ENCODE results near the gene PPHLN1.
"Not testable (repeated sequence)": the region's sequence is repeated elsewhere in the genome, so short reads cannot be mapped to it uniquely, and the experiment has no call there.

Gene PPHLN1

GRCh38 chr12:42370013-42370412 is 44.0 kb downstream of the PPHLN1 start:
- DNase-seq (ENCODE audit: low read depth), result no peak

DNA sequence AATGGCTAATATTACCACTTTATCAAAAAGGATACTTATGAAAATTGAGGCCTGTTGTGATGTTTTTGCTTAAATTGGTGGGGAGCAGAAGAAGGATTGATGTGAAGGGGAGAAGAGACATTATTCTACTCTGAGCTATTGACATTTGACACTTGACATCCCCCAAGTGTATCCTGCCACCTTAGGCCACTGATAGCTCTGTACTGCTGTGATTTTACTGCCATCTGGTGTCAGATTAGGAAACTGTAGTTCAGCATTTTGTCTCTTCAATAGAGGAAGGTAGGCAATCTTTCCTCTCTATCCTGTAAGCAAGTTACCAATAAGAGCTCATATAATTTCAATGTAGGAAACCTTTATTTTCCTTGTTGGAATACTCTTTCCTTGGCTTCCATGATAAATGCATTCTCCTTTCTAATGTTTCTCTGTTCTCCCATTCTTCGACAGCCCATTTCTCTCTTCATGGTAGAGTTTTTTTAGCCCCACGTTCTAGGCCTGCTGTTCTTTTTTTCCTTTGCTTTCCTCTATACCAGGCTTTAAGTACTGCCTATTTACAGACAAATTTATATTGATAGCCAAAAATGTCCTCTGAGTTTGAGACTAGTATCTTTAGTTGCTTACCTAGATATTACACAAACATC is 46.3 kb downstream of the PPHLN1 start:
- no peak for DNase-seq (ENCODE audit: low read depth)

DNA sequence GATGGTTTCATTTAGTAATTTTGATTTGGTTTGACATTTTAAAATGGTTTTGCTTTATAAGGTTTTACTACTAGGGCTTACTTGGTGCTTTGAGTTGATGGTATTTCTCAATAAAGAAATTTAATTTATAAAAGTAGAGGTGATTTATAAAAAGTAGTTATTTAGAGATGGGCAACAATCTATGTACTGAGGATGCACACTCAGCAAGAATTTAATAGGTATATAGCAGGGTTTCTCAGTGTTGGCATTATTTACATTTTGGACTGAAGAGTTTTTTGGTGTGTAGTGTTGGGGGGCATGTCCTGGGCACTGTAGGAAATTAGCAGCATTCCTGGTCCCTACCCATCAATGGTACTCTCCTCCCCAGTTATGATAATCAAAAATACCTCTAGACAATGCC is 47.7 kb downstream of the PPHLN1 start:
- DNase-seq (ENCODE audit: low read depth), result no peak

GRCh38 chr12:42380733-42381132 is 54.8 kb downstream of the PPHLN1 start:
- DNase-seq (ENCODE audit: low read depth), result no peak

DNA sequence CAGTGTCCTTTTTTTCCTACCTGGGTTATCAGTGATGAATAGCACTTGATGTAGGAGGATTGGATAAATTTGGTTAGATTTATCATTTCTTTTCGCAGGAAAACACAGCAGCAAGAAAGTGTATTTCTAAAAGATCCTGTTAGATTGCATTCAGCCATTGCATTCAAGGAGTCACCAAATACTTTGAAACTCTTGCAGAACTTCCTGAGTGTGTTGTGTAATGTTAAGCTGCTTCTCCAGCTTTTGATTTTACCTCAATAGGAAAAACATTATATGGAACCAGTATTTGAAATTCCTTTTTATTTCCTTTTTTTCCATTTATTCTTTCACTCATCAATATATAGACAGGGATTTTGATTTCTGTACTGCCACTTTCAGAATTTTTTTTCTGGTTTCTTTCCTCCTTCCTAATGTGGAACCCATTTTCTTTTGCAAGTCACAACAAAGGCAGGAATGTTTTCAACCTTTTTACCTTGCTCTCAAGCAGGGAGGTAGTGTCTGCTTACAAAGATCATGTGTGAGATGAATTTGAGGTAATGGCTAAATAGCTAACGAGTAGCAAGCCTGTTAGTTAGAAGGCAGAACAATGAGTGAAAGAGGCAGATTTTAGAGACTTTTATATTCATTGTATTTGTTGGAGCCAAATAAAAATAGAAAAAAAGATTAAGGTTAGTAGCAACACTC is 56.2 kb downstream of the PPHLN1 start:
- DNase-seq (ENCODE audit: low read depth), result no peak

DNA sequence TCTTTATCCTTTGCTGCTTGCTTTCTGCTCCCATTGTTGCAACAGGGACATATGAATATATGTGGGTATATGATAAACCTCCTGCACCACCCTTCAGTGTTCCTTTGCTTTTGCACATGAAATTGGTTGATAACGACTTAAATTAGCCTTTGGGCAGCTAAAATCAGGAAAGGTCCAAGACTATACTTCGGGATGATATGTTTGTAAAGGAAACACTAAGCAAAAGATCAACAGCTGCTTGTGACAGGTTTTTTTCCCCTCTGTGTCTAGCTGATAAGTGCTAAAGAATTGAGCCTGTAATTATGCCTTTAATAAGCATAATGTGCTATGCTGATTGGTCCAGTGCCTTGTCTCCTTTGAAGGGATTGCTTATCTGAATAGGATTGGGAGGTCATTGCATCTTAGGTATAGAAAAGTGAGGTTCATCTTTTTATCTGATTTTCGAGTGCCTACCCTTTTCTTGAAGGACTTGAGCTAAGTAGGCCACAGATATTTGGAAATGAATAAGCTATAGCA is 59.4 kb downstream of the PPHLN1 start:
- no peak for DNase-seq (ENCODE audit: low read depth)

DNA sequence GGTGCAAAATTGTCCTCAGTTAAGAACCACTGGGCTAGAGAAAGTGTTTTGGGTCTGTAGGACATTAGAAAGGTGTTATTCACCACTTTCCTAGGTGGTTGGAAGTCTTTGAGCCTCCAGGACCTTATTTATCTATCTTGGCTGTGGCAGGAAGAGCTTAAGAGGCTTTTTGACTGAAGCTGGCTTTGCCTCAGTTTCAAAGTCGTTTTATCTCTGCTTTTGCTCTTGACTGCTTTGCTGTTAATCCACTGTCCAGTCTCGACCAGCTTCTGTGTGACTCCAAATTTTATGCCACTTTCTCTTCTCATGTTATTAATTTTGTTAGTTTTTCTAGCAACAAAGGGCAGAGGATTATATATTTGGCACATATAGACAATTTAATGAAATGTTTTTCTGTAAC is 60.3 kb downstream of the PPHLN1 start:
- no peak for DNase-seq (ENCODE audit: low read depth)

DNA sequence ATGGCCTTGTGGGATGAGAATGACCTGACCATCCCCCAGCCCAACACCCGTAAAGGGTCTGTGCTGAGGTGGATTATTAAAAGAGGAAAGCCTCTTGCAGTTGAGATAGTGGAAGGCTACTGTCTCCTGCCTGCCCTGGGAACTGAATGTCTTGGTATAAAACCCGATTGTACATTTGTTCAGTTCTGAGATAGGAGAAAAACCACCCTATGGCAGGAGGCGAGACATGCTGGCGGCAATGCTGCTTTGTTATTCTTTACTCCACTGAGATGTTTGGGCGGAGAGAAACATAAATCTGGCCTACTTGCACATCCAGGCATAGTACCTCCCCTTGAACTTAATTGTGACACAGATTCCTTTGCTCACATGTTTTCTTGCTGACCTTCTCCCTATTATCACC is 62.1 kb downstream of the PPHLN1 start:
- not testable (repeated sequence) for DNase-seq (ENCODE audit: low read depth)

GRCh38 chr12:42394429-42394828 is 68.5 kb downstream of the PPHLN1 start:
- DNase-seq (ENCODE audit: low read depth), result no peak

DNA sequence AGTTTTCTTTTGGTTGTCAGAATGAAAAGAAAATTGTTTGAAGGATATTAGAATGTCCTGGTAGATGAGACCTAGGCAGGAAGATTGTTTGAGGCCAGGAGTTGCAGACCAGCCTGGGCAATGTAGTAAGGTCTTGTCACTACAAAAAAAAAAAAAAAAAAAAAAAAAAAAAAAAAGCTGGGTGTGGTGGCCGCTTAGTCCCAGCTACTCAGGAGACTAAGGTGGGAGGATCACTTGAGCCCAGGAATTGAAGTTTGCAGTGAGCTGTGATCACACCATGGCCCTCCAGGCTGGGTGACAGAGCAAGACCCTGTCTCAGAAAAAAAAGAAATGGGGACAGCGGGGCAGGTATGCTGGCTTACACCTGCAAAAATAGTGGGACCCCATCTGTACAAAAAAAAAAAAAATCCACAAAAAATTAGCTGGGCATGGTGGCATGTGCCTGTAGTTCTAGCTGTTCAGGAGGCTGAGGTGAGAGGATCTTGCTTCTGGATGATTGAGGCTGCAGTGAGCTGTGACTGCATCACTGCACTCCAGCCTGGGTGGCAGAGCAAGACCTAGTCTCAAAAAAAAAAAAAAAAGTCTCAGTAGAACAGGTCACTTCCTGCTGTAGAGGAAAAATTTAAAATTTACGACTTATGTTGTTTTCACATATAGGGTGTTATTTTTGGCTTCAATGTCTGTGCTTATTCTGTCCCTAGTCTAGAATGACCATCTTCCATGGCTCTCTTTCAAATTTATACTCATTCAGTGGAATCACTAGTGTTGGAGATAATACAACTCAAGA is 70.7 kb downstream of the PPHLN1 start:
- DNase-seq (ENCODE audit: low read depth), result no peak

- DNase-seq (ENCODE audit: low read depth), result no peak
Measured at GRCh38 chr12:42402821-42403411, 76.9 kb downstream of the PPHLN1 start.

GRCh38 chr12:42407306-42407705 is 81.3 kb downstream of the PPHLN1 start:
- DNase-seq (ENCODE audit: low read depth), result no peak

DNA sequence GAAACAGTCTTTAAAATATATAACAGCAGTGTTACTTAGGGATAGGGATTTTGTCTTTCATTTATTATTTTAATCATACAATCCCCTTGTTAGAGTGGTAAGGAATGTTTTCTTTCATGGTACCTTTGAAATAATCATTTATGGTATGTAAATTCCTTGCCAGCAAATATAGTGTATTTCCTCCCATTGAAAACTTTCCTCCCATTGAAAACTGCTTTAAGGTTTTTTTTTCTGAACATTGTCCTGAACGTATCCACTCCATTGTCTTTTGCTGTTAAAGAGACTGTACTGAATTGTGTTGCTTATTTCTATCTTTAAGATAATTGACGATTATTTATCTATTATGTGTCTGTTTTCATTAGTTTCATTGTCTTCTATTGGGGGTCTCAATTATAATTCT is 83.5 kb downstream of the PPHLN1 start:
- DNase-seq (ENCODE audit: low read depth), result no peak

DNA sequence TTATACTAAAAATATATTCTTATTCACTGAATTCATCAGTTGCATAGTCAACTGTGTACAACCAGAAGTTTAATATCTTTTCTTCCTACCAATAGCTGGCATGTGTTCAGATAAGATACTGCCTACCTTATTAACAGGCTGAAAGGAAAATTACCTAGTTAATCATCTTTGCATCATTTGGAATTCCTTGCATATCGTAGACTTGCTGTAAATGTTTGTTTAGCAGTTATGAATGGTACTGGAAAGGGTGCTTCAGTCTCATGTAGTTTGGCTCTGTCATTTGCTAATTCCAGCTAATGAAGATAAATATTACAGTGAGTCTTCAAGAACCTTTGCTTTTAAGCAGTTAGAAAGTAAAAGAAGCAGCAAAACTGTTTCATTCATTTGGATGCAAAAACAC is 84.4 kb downstream of the PPHLN1 start:
- DNase-seq (ENCODE audit: low read depth), result no peak

DNA sequence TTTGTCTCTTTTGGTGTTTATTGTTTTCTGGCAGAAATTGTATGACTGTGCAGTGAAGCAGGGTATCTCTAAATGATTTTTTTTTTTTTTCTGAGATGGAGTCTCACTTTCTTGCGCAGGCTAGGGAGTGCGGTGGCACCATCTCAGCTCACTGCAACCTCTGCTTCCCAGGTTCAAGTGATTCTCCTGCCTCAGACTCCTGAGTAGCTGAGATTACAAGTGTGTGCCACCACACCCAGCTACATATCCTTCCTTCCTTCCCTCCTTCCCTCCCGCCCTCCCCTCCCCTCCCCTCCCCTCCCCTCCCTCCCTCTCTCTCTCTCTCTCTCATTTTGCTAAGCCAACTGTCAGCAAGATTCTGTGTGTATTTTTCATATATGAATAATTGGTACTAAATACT is 94.4 kb downstream of the PPHLN1 start:
- no peak for DNase-seq (ENCODE audit: low read depth)

- no peak for DNase-seq (ENCODE audit: low read depth)
Measured at GRCh38 chr12:42421844-42422779, 96.1 kb downstream of the PPHLN1 start.

GRCh38 chr12:42422785-42423184 is 96.8 kb downstream of the PPHLN1 start:
- DNase-seq (ENCODE audit: low read depth), result no peak

DNA sequence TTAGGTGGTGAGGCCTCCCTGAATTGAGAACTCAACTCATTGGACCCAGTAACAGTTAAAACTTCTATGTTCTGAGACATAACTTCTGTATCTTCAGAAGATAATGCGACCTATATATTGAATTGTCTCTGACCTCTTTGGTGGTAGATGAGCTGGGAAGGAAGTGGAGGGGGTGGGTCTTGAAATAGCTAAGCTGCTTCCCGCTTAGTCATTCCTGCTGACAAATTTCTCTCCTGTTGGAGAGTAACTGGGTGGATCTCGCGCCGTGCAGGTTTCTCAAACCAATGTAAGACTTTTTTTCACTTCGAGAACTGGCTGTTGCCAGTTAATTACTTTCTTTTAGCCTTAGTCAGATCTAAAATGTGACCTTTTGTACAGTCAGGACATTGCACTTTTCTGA is 100.8 kb downstream of the PPHLN1 start:
- DNase-seq (ENCODE audit: low read depth), result no peak

DNA sequence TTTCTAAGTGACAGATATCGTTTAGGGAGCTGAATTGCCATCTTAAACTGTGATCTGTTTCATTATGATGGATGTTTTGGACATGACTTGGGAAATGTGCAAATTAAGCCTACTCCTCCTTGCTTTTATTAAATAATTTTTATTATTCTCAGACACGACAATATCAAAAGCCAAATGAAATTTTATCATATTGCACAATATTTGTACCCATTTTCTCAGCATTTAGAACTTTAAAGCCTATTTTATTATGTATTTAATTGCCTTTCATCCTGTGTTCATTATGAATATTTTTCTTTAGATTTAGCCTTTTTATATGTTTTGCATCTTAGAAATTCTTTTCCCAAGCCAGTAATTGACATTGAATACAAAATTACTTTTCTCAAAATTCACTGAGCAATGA is 102.9 kb downstream of the PPHLN1 start:
- no peak for DNase-seq (ENCODE audit: low read depth)

DNA sequence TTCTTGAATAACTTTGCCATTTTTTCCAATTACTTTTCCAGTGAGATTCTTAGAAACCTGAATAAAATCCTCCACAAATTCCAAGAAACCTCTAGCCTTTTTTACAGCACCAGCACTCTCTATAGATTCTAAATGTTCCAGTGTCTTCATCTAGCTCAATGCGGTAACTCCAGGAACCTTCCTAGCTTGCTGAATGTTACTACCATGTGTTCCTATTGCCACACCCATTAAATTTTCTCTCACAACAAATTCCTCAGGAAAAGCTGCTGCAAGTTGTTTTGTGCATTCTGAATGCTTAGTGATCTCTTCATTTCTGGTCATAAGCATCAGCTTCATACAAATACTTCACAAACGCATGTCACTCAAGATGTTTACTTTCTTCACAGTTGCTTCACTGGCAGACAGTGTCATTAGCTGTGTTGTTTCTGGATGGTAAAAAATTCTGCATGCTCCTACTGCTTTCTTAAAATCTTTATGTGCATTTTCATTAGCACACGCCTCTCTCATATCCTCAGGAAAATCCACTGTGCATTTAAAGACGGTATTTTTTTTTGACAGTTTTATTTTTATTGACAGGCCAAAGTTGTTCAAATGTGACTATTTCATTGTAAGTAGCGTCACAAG is 106.7 kb downstream of the PPHLN1 start:
- no peak for DNase-seq (ENCODE audit: low read depth)

DNA sequence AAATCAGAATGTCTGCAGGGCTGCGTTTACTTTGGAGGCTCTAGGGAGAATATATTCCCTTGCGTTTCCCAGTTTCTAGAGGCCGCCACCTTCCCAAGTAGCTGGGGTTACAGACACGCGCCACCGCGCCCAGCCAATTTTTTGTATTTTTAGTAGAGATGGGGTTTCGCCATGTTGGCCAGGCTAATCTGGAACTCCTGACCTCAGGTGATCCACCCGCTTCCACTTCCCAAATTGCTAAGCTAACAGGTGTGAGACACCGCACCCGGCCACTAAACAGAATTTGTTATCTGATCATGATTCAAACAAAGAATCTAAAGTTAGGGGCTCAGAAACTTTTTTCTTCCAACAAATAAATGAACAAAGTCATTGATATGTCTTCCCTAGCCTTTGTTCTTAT is 114.6 kb downstream of the PPHLN1 start:
- no peak for DNase-seq (ENCODE audit: low read depth)
